Colon (tissue), 2 donors: ENCODE measurements around the gene TAS2R40.
"Not testable (repeated sequence)": the region's sequence is repeated elsewhere in the genome, so short reads cannot be mapped to it uniquely, and the experiment has no call there.

Source experiments
- FAIRE-seq: peaks from 2 replicates; lab custom pipeline; 2012; peaks lifted over from hg19 to GRCh38; lab: Jason Lieb, UNC
- donor health status: control.
- donor health status: control.

TAS2R40 gene

GRCh38 chr7:143250822-143251221 lies 29.0 kb downstream of the TAS2R40 start:
- peak; percentile 18 for FAIRE-seq

- FAIRE-seq, result no peak
Observed at GRCh38 chr7:143252006-143252405, 30.2 kb downstream of the TAS2R40 start.

- FAIRE-seq, result no peak
Observed at GRCh38 chr7:143255564-143255963, 33.7 kb downstream of the TAS2R40 start.

GRCh38 chr7:143256325-143256724 lies 34.5 kb downstream of the TAS2R40 start:
- no peak for FAIRE-seq

GRCh38 chr7:143256932-143257331 lies 35.1 kb downstream of the TAS2R40 start:
- no peak for FAIRE-seq

GRCh38 chr7:143257501-143257900 lies 35.7 kb downstream of the TAS2R40 start:
- FAIRE-seq, result peak; percentile 14

- no peak for FAIRE-seq
Observed at GRCh38 chr7:143258831-143259230, 37.0 kb downstream of the TAS2R40 start.

GRCh38 chr7:143259765-143260164 lies 37.9 kb downstream of the TAS2R40 start:
- no peak for FAIRE-seq

GRCh38 chr7:143261901-143262300 lies 40.1 kb downstream of the TAS2R40 start:
- FAIRE-seq, result no peak

GRCh38 chr7:143263266-143264195 lies 41.7 kb downstream of the TAS2R40 start, which contains the start of gene GSTK1:
TSS of gene GSTK1 (plus strand) at chr7:143263441. CDS start at chr7:143263514, 73 bp downstream.
- no peak for FAIRE-seq

- FAIRE-seq, result not testable (repeated sequence)
Observed at GRCh38 chr7:143264196-143264568, 42.3 kb downstream of the TAS2R40 start.

GRCh38 chr7:143265017-143265693 lies 43.3 kb downstream of the TAS2R40 start:
- no peak for FAIRE-seq

GRCh38 chr7:143269251-143269650 lies 47.4 kb downstream of the TAS2R40 start:
- no peak for FAIRE-seq

GRCh38 chr7:143271240-143271639 lies 49.4 kb downstream of the TAS2R40 start:
- no peak for FAIRE-seq
